Stomach smooth muscle (tissue), 2 donors: ENCODE data around the gene TGFBRAP1.
"Not testable (repeated sequence)": the region's sequence is repeated elsewhere in the genome, so short reads cannot be mapped to it uniquely, and the experiment has no call there.

Experiments
- H3K27ac ChIP-seq: one replicate; pipeline ENCODE4 v1.7.0; 2013; ENCODE audit warnings: mild to moderate bottlenecking, low read length, inconsistent platforms
- H3K27me3 ChIP-seq, 2 donors: one replicate each; pipeline ENCODE4 v1.7.0; 2013; ENCODE audit warnings: low read length in 2 of 2; ENCODE audit not compliant: insufficient read depth in 2 of 2, control insufficient read depth in 1 of 2
- H3K36me3 ChIP-seq, 2 donors: one replicate each; pipeline ENCODE4 v1.7.0; 2013; ENCODE audit warnings: low read length in 2 of 2; ENCODE audit not compliant: control insufficient read depth in 2 of 2, insufficient read depth in 2 of 2
- H3K4me1 ChIP-seq: one replicate; pipeline ENCODE4 v1.7.0; 2013; ENCODE audit warnings: low read length; ENCODE audit not compliant: control insufficient read depth, insufficient read depth
- H3K4me3 ChIP-seq, 2 donors: one replicate each; pipeline ENCODE4 v1.7.0; 2013; ENCODE audit warnings: low read length in 2 of 2
- H3K9ac ChIP-seq, 2 donors: one replicate each; pipeline ENCODE4 v1.7.0; 2013; ENCODE audit warnings: low read length in 2 of 2, mild to moderate bottlenecking in 1 of 2
- H3K9me3 ChIP-seq, 2 donors: one replicate each; pipeline ENCODE4 v1.7.0; 2013; ENCODE audit warnings: low read length in 2 of 2; ENCODE audit not compliant: control insufficient read depth in 2 of 2
- donor health status: healthy.
- donor health status: Pancreatic carcinoma.

Gene TGFBRAP1

GRCh38 chr2:105254531-105255210, 74.9 kb downstream of the TGFBRAP1 start:
- Histone ChIP-seq H3K4me1 (no peaks in the 10 kb centered on the region), H3K4me3 (no peak overlapping the region), H3K27ac (no peak overlapping the region), H3K9ac (no peak overlapping the region), H3K9me3 (no peaks in the 10 kb centered on the region), H3K27me3 (peaks cover 0 to 2% of the 10 kb centered on the region in 2 donors), H3K36me3 (no peaks in the 10 kb centered on the region)

GRCh38 chr2:105252271-105252670, 77.3 kb downstream of the TGFBRAP1 start:
- H3K4me3 ChIP-seq = no peak overlapping the region
- H3K4me1 ChIP-seq = no peaks in the 10 kb centered on the region
- no peaks in the 10 kb centered on the region for H3K36me3 ChIP-seq
- no peak overlapping the region for H3K9ac ChIP-seq
- H3K27ac ChIP-seq = no peak overlapping the region
- H3K9me3 ChIP-seq = no peaks in the 10 kb centered on the region
- peaks cover 0 to 2% of the 10 kb centered on the region in 2 donors for H3K27me3 ChIP-seq

DNA sequence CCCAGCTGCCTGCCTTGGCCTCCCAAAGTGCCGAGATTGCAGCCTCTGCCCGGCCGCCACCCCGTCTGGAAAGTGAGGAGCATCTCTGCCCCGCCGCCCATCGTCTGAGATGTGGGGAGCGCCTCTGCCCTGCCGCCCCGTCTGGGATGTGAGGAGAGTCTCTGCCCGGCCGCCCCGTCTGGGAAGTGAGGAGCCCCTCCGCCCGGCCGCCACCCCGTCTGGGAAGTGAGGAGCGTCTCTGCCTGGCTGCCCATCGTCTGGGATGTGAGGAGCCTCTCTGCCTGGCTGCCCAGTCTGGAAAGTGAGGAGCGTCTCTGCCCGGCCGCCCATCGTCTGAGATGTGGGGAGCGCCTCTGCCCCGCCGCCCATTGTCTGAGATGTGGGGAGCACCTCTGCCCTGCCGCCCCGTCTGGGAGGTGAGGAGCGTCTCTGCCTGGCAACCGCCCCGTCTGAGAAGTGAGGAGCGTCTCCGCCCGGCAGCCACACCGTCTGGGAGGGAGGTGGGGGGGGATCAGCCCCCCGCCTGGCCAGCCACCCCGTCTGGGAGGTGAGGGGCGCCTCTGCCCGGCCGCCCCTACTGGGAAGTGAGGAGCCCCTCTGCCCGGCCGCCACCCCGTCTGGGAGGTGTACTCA, 78.4 kb downstream of the TGFBRAP1 start:
- not testable (repeated sequence) for H3K27me3 ChIP-seq, H3K4me1 ChIP-seq, H3K9ac ChIP-seq, H3K36me3 ChIP-seq, H3K27ac ChIP-seq, H3K4me3 ChIP-seq, H3K9me3 ChIP-seq

DNA sequence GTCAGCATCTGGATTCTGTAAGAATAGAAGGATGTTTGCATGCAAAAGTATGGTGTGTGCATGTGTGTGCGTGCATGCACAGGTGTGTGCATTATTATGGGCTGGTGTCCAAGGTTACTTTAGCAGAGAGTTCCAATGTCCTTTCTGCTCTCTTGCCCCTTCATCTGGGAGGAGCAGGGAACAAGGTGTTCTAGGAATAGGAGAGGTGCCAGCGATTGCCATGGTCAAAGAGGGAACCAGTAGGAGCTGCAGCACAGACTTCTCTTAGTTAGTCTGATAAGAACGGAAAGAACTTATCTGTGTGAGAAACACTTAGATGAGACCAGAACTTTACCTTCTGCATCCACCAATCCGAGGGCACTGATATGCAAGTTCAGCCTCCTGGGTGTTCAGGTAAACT, 79.6 kb downstream of the TGFBRAP1 start:
- Histone ChIP-seq H3K36me3 (no peaks in the 10 kb centered on the region), H3K27ac (no peak overlapping the region), H3K4me1 (no peaks in the 10 kb centered on the region), H3K9ac (no peak overlapping the region), H3K9me3 (no peaks in the 10 kb centered on the region), H3K4me3 (no peak overlapping the region), H3K27me3 (no peaks in the 10 kb centered on the region)

DNA sequence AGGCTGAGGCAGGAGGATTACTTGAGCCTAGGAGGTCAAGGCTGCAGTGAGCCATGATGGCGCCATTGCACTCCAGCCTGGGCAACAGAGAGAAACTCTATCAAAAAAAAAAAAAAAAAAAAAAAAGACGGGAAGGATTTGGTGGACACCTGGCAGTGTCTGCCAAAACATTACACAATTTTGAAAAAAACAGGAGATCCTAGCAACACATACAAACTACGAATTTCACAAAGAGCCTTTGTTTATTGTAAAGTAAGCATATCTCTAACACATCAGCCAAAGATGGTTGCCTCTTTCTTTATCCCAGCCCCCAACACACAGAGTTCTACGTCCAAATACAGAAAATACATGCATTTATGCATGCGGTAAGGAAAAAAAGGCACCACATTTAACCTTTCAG, 80.4 kb downstream of the TGFBRAP1 start:
- H3K36me3 ChIP-seq = no peaks in the 10 kb centered on the region
- no peak overlapping the region for H3K27ac ChIP-seq
- no peak overlapping the region for H3K4me3 ChIP-seq
- no peaks in the 10 kb centered on the region for H3K27me3 ChIP-seq
- no peak overlapping the region for H3K9ac ChIP-seq
- H3K9me3 ChIP-seq = no peaks in the 10 kb centered on the region
- no peaks in the 10 kb centered on the region for H3K4me1 ChIP-seq

DNA sequence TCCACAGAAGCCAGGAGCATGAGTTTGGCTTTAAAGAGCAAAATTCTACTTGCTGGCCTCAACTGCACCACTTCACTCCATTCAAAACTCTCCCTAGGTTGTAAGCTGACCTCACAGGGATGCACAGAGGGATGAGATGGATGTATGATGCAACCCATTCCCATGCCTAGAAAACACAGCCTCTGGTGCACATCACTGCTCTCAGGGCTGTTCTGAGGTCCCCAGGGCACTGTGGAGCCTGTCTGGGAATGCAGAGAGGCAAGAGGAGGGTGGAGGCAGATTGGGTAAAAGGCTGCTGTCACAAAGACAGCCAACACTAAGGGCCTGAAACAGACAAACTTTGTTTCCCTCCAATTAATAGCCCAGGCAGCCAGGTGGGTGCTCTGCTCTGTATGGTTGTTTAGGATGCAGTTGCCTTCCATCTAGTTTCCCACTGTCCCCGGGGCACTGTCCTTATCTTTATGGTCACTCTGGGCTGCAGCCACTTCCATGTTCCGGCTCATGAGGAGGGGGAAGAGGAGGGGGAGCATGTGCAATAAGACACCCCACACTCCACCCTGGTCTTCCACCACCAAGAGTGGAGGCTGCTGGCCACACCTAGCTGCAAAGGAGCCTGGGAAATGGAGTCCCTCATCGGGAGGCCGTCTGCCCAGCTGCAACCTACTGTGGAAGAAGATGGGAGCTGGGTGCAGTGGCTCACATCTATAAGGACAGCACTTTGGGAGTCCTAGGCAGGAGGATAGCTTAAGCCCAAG, 81.0 kb downstream of the TGFBRAP1 start:
- no peaks in the 10 kb centered on the region for H3K36me3 ChIP-seq
- no peak overlapping the region for H3K4me3 ChIP-seq
- no peaks in the 10 kb centered on the region for H3K4me1 ChIP-seq
- H3K9ac ChIP-seq = no peak overlapping the region
- no peaks in the 10 kb centered on the region for H3K9me3 ChIP-seq
- no peak overlapping the region for H3K27ac ChIP-seq
- no peaks in the 10 kb centered on the region for H3K27me3 ChIP-seq

DNA sequence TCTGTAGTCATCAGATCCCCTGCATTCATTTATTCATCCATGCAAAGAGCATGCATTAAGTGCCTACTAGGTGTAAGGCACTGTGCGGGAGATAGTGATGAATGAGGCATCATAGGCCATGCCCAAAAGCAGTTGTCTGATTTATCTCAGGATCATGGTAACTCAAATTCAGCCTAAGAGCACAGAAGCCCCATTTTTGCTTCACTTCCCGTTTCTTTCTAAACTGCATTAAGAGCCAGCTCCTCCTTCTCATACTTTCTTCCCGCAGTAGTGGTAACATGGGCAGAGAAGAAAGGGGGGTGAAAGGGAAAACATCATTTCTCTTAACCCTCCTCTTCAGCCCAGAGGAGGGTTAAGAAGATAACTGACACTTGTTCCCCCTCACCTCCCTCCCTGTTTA, 85.1 kb downstream of the TGFBRAP1 start:
- H3K36me3 ChIP-seq = no peaks in the 10 kb centered on the region
- H3K4me3 ChIP-seq = no peak overlapping the region
- H3K9ac ChIP-seq = no peak overlapping the region
- H3K27me3 ChIP-seq = no peaks in the 10 kb centered on the region
- H3K27ac ChIP-seq = no peak overlapping the region
- H3K9me3 ChIP-seq = no peaks in the 10 kb centered on the region
- no peaks in the 10 kb centered on the region for H3K4me1 ChIP-seq

DNA sequence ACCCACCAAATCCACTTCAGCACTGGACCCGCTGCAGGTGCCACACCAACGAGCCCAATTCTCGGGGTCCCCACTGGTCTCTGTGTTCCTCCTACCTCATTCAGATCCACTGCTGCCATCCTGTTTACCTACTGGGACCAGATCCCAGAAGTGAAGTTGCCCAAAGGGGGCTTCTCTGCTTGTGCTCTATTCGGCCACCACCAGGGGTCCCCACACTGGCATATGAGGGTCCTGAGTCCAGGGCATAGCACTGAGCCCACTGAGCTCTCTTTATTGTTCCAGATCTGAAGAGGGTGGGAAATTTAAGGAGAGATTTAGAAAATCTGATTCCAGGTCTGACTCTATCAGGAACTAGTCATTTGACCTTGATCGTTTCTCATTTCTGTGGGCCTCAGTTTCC, 85.6 kb downstream of the TGFBRAP1 start:
- Histone ChIP-seq H3K27me3 (no peaks in the 10 kb centered on the region), H3K4me3 (no peak overlapping the region), H3K4me1 (no peaks in the 10 kb centered on the region), H3K27ac (no peak overlapping the region), H3K9me3 (no peaks in the 10 kb centered on the region), H3K36me3 (no peaks in the 10 kb centered on the region), H3K9ac (no peak overlapping the region)

GRCh38 chr2:105242286-105242993, 87.1 kb downstream of the TGFBRAP1 start:
- no peaks in the 10 kb centered on the region for H3K9me3 ChIP-seq
- no peaks in the 10 kb centered on the region for H3K36me3 ChIP-seq
- H3K4me1 ChIP-seq = no peaks in the 10 kb centered on the region
- no peak overlapping the region for H3K4me3 ChIP-seq
- H3K27me3 ChIP-seq = no peaks in the 10 kb centered on the region
- no peak overlapping the region for H3K9ac ChIP-seq
- no peak overlapping the region for H3K27ac ChIP-seq

- no peaks in the 10 kb centered on the region for H3K27me3 ChIP-seq
- no peaks in the 10 kb centered on the region for H3K4me1 ChIP-seq
- no peak within 1 kb of the TSS for H3K4me3 ChIP-seq
- no peaks in the 10 kb centered on the region for H3K9me3 ChIP-seq
- H3K9ac ChIP-seq = no peak within 1 kb of the TSS
- no peaks in the 10 kb centered on the region for H3K36me3 ChIP-seq
- no peak within 1 kb of the TSS for H3K27ac ChIP-seq
These were observed 88.1 kb downstream of the TGFBRAP1 start, which contains the start of gene GPR45 for GRCh38 chr2:105241443-105241842. GPR45 (plus strand) TSS chr2:105241743; CDS start chr2:105241859, 116 bp downstream.
